T1000 (cell line): ENCODE measurements around the gene RNF224.

ENCODE experiments used
- DNase-seq: peaks from one replicate; lab custom pipeline; 2025; ENCODE audit warnings: mixed read lengths; lab: John Stamatoyannopoulos, UW

RNF224 gene

DNA sequence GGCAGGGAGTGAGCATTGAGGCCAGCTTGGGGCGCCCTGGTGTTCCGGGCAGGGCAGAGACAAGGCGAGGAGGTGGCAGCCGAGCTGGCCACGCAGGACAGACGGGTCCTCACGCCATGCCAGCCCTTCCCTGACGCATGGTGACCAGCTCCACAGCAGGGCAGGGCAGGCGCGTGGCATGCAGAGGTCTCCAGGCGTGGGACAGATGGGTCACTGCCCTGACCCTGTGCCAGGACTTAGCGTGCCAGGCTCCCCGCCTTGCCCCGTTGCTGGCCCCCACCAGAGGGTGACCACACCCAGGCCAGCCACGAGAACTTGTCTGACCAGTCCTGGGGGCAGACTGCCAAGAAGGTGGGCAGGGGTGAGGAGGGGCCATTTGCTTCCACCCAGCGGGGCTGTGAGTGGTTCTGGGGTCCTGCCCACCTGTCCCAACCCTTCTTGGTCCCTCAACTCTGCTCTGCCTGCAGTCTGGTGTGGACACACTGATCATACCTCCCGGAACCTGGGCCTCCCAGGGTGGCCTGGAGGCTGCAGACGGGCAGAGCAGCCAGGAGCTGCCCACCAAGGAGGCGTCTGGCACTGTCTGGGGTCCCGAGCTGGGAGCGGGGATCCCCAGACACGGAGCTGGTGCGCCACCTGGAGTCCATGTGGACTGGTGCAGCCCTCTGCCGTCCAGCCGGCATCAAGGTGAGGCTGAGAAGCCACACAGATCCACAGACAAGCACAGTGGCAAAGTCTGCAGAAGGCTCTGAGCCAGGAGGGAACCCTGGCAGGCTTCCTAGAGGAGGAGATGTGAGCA lies at the start of gene RNF224:
Gene RNF224 (plus strand): TSS at position 449 of the 799 bp plus-strand sequence. CDS start 834 bp downstream, outside the sequence.
- peak; percentile 38 for DNase-seq

DNA sequence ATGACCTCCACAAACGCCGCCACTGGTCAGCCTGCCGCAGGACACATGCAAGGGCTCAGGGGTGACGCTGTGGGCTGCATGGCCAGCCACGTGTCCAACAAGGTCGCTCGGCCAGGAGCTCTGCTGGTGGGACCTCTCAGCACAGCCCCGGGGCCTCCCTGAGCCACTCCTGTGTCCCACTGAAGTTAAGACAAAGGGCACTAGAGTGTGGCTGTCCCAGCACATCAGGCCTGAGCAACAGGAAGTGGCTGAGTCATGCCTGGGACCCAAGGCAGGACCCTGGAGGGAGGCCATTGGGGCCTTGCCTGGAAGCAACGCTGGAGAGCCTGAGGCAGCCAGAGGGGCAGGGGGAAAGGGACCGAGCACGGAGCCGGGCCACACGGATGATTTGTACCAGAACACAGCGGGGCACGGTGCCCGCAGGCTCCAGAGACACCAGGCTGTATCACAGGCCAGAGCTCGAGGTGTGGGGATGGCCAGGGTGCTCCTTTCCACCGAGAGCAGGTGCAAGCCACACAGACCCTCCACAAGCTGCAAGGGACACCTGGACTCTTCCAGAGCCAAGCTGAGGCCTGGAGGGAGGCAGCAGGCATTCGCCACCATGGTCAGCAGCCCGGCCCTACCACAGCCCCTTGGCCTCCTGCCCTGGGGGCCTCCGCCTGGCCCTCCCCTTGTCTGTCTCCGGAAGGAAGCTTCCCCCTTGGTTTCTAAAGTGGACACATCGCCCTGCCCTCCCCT lies 48.9 kb upstream of the RNF224 start:
- DNase-seq, result no peak

DNA sequence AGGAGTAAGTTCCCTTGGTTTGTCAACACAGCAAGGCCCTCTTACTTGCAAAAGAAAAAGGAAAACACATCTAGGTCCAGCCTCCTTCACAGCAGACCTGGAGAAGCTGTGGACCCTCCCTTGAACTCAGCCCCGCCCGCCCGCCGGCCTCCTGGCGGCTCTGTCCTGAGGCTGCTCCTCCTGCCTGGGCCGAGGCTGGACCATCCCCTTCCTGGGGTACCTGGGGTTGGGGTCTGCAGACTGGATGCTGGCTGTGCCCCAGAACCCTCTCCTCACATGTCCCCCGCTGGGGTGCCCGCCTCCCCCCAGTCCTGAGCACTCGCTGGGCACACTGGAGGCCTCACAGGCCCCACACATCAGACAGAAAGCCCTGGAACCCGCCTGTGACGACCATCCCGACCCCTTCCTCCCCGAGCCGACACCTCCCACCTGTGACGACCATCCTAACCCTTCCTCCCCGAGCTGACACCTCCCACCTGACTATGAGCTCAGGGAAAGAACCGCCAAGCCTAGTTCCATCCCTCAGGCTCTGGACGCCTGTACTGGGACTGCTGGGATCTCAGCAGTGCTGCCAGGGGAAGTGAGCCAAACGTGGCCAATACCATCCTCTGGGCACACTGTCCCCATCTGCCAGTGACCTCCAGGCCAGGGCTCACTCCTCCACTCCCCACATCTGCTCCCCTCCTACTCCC lies 48.2 kb upstream of the RNF224 start:
- DNase-seq, result no peak

DNA sequence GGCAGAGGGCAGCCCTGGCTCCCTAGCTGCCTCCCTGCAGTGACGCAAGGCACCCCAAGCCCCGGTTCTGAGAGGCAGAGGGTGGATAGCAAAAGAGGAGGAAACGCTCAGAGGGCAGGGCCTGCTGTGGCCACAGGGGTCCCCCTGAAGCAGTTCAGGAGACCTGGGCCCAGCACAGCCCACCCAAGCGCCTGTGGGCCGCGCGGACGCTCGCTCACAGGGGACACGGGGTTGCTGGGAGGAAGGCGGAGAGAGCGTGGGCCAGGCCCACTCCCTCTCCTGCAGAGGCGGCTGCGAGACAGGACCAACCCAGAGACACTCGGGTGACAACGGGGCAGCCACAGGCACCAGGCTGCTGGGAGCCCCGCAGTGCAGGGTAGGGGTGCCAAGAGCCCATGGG lies 47.5 kb upstream of the RNF224 start:
- no peak for DNase-seq

DNA sequence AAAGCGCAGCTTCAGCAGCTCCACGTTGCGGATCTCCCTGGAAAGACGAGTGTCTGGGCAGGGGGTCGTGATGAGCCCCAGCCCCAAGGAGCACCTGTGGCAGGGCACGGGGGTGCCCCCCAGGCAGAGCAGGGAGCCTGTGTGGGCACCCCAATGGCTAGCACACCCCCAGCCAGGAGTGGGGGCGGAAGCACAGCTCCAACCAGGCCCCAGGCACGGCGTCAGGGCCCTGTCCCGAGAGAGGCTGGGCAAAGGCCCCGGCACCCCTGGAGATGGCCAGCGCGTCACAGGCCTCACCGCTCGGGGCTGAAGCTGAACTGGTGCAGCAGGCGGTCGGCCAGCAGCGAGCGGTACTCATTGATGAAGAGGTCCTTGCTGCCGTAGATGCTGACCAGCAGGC lies 46.8 kb upstream of the RNF224 start:
- DNase-seq, result no peak

DNA sequence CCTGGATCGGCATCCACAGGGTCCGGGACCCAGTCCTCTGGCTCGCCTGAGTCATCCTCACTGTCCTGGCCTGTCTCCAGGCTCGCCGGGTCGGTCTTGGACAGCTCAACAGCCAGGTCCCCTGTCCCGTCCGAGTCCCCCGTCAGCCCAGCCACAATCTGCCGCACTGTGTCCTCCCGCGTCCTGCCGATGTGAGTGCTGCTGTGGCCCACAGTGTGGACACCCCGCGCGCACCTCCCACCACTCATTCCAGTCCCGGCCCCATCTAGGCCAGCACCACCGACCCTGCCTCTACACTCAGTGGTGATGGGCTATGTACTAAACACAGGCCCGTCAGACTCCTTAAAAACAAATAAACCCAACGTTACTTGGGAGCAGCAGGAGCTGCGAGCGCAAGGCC lies 45.6 kb upstream of the RNF224 start:
- DNase-seq, result no peak

DNA sequence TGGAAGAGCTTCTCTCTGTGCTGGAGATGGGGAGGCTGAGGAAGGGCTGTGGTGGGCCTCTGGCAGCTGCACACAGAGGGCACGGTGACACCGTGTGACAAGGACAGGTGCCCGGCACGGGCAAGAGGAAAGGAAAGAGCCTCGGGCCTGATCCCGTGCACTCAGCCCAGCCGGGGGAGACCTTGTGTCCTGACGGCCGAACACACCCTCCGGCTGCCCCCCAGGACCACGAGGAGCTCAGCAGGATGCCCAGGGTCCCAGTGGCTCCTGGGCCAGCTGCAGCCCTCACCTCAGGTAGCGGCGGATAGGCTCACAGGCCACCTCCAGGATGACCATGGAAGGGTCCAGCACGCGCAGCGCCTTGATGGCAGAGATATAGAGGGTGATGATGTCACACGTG lies 44.5 kb upstream of the RNF224 start:
- DNase-seq, result no peak

DNA sequence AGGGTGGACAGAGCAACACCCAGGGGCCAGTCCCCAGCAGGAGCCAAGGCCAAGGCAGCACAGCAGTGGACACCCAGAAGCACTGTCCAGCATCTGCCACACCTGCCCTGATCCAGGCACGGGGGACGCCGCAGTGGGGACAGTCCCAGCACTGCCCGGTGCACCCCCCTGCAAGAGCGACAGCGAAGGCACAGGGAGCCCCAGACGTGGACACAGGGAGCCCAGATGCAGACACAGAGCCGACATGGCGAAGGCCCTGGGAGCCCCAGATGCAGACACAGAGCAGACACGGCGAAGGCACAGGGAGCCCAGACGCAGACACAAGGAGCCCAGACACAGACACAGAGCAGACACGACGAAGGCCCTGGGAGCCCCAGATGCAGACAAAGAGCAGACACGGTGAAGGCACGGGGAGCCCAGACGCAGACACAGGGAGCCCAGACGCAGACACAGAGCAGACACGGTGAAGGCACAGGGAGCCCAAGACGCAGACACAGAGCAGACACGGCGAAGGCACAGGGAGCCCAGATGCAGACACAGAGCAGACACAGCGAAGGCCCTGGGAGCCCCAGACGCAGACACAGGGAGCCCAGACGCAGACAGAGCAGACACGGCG lies 43.2 kb upstream of the RNF224 start:
- DNase-seq, result no peak

DNA sequence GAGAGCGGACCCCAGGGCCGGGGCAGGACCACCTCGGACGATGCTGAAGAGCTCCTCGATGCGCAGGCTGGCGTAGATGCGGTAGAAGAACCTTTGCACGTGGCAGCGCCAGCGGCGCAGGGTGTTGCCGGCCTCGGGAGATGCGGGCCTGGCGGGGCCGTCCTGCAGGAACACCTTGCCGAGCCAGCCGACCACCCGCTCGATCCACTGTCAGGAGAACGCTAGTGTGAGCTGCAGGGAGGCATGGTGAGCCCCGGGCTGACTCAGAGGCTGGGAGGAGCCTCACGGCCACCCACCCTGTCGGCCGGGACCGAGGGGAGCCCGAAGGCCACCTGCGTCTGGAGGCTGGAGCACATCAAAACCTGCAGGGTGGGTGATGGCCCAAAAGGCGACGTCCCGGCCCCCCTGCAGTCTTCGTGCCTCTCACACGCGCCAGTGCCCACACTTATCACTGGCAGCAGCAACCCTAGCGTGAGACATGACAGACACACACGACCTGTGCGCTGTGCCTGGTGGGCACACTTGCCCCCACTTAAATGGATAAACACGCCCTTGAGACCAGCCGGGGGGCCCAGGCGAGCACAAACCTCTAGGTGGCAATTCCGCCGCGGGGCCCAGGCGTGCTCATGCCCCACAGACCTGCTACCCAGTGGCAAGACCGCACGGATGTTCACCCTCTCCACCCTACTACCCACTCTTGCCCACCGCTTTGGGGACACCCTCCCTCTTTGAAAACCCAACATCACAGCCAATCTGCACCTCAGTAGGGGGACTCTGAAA lies 42.2 kb upstream of the RNF224 start:
- DNase-seq, result no peak

DNA sequence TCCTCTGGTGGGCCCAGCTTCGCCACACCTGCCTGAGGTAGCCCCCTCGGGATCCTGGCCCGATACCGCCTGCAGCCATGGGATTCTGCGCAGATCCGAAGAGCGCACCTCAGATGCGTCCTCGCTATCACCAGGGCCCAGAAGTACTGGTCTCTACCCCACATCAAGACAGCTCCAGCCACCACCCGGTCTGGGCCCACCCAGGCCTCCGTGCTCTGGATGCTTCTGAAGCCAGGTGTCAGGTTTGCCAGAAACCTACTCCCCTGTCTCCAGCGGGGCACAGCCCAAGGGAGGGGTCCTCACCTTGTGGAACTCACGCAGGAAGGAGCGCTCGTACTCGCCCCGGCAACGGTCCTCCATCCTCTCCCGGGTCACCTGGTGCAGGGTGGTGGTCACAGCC lies 41.4 kb upstream of the RNF224 start:
- DNase-seq, result no peak

DNA sequence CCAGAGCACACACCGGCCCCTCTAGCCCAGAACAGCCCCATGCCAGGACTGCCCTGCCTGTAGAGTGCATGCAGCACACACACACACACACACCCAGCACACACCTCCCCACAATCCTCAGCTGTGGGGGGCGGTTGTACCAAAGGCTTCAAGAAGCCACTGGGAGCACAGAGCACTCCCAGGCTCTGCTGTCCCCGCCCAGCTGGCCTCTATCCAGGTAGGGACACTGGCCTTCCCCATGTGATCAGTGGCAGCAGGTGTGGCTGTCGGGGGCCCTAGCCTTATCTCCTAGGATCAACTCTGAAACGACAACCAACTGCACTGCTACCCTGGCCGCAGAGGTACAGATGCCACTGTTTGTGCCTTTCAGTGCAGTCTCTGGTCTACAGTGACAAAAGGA lies 40.9 kb upstream of the RNF224 start:
- DNase-seq, result no peak

DNA sequence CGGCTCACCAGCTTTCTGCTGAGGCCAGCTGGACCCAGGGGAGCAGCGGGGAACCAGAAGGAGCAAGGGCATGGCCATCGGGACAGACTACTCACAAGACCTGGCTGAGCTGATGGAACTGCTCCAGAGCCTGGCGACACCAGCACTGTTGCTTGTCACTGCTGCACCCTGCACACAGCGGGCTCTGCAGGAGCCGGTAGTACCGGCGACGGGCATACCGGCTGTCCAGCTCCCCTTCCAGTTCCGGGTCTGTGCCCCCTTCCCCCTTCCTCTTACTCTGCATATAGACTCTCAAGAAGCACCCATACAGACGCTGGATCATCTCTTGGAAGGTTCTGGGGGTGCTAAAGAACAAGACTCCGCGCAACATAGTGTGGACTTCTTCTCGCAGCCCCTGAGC lies 39.9 kb upstream of the RNF224 start:
- no peak for DNase-seq

DNA sequence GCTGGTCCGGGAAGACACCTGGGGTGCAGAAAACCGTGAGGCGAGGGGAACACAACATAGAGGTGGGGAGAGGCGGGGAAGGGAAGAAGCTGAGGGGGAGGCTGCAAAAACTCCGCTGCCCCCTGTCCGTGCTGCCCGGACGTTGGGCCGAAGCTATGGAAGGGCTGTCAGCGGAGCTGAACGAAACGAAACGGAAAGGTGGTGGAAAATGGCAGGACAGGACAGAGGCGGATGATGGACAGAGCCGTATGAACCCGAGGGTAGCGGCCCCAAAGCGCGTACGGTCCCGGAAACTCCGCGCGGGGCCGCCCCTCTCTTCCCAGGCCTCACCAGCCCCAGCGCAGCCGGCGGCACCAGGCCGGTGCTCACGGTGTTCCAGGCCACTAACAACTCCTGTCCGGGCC lies 39.2 kb upstream of the RNF224 start:
- no peak for DNase-seq

DNA sequence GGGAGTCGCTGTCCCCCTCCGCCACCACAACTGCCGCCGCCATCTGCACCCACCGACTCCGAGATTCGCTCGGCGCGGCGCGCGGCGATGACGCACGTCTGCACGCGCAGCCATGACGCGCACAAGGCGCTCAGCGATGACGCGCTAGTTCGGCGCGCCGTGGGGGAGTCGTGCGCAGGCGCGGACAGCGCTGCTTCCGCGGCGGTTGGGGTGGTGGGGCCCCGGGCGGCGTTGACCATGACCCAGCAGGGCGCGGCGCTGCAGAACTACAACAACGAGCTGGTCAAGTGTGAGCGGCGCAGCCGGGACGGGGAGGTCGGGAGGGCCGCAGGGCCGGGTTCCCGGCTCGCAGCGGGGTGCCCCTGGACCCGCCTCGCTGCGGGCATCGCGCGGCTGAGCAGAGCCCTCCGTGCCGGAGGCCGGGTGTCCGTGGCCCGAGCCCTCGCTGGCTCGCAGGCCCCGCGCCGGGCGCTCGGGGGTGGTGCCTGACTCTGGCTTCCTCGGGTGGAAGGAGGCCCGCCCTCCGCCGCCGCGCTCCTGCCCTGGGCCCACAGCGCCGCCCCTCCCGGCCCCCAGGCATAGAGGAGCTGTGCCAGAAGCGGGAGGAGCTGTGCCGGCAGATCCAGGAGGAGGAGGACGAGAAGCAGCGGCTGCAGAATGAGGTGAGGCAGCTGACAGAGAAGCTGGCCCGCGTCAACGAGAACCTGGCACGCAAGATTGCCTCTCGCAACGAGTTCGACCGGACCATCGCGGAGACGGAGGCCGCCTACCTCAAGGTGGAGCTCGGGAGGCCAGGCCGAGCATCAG lies 38.6 kb upstream of the RNF224 start, which contains the start of the genes ANAPC2 and SSNA1:
Gene ANAPC2 (minus strand): TSS at position 71 of the 807 bp plus-strand sequence. CDS start 28 bp downstream, at position 43.
Gene SSNA1 (plus strand): TSS at position 187 of the 807 bp plus-strand sequence. CDS start 51 bp downstream, at position 238.
- peak; percentile 88 for DNase-seq

DNA sequence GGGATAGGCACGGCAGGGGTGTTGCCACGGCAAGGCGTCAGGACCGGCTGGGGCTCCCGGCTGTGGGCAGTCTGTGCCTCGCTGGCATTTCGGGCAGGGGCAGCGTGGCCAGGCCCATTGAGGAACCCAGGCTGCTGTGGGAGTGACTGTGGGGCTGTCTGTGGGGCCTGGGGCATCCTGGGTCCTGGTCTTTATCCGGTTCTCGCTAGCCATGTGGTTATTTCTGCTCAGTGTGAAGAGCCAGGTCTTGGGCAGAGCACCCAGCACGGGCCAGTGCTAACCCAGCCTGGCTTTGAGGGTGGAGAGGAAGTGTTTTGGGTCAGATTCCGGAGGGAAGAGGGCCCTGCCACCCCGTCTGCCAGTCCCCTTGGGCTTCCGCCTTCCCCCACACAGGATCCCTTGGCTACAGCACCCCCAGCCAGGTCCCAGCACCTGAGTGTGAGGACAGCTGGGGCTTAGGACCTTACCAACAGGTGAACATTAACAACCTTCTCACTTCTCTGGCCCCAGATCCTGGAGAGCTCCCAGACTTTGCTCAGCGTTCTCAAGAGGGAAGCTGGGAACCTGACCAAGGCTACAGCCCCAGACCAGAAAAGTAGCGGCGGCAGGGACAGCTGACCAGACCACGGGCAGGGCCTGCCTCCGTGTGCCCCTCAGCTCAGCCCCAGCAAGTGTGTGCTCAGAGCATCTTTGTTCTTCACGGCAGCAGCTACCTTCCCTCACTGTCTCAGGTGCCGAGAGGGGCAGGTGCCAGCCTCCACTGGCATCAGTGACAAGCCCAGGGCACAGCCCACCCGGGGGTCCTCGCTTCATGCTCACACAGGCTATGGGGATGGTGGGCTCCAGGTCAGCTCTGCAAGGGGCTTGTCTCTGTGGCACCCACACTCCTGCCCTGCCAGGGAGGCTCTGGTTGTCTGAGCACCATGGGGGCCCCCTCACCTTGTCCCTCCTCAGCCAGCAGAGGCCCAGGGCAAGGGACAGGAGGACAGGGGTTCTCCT lies 37.7 kb upstream of the RNF224 start:
- DNase-seq, result no peak

DNA sequence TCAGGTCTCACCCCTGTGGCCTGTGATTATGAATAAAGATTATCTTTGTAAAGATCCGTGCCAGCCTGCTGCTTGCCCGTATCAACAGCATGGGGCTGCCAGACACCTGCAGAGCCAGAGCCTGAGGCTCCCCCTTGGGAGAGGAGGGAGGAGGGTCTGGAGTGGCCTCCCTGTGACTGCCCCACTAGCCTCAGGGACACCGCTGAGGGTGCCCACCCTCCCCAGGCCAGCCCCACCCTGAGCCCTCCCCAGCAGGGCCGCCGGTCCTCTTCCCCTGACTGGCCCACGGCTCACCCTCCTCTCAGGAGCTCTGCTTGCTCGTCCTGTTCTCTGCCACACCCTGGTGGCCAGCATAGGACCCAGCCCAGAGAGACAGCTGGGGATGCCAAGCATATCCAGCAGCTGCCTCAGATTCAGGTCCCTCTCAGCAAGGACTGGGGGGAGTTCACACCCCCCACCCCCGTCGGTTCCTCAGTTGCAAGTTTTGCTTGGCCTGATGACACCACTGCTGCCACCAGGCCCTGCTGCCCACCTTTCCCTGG lies 36.9 kb upstream of the RNF224 start:
- no peak for DNase-seq

DNA sequence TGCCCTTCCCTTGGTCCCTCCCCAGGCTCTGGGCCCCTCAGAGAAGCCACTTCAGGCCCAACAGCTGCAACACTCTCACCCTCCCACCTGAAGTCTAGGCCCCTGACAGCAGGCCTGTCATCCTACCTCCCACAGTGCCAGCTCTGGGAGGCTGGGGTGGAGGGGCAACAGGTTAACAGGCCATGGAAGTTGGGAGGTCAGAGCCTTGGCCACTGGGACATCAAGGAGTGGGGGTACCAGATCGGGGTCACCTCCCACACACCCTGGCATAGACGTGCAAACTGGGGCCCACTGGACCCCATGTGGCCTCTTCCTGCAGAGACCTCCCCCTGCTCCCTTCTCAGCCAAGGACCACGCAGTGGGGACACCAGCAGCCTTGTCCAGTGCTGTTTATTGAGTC lies 36.1 kb upstream of the RNF224 start:
- DNase-seq, result no peak

DNA sequence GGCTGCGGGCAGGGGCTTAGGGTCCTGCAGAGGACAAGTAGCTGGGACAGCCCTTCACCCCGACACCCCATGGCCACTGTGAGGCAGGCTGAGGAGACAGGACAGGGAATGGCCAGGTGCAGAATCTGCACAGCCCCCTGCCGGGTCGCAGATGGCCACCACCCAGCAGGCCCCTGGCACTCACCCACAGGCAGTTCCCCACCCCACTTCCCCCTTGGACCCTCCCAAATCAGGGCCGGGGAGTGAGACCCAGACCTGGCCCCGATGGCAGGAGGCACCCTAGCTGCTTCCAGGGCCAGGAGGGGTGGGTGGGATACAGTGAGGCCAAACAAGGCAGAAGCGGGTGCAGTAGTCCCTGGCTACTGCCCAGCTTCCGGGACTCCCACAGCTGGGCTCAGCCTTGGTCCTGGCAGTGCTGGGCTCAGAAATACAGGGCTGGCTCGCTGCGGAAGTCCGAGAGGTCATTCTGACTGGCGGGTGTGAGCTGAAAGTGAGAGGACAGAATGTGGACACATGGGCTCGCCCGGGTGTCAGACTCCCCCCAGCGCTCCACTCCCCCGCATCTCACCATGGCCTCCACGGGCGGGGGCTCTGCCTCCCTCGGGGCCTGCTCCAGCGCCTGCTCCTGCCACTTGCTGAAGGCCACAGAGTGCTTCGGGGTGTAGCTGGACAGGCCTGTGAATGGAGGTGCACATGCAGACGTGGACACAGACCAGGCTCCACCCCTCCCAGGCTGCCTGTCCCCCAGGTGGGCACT lies 35.4 kb upstream of the RNF224 start:
- DNase-seq, result no peak
